ENCODE data around the gene NYNRIN. TPM values are rescaled to one million over a fixed set of nuclear protein-coding genes. Genes with fewer than 3 reads are reported as not detected.

Gene NYNRIN
- total RNA-seq, 1 experiment from 2014 or later, result 0.31 TPM

DNA sequence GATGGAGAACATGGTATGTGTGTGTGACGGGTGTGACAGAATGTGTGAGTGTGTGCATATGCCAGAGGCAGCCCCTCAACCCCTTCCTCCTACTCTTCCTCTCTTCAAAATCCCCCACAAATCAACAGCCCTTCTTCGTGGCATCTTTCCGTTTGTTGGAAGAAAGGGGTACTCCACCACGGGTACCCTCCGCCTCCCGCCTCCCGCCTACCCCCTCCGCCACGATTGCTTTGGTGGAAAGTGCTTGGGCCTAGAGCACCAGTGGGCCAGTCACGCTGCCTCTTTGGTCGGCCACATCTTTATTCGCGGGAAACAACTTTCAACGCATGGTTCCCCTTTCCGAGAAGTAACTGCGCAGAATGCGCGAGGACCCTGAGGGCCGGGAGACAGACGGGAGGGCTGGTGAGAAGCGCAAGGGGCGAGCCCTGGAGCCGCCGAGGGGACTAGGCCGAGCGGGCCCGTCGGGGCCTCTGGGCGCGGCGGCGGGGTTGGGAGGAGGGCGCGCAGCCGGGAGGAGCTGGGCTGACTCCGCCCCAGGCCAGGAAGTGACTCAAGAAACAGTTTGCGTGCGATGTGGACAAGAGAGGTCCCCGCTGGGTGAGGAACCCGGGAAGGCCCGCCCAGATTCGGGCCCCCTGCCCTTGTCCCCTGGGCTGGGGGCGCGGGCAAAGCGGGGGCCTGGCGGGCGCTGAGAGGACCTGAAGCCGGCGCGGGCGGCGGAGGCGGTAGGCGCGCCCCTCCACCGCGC is 30.8 kb downstream of the NYNRIN start, which contains the start of the genes CBLN3 and KHNYN:
Gene CBLN3 (minus strand): TSS at position 274 of the 748 bp plus-strand sequence. CDS start 614 bp downstream, outside the sequence.
Gene KHNYN (plus strand): TSS at position 560 of the 748 bp plus-strand sequence. CDS start 777 bp downstream, outside the sequence.
- peaks cover 8% of the 10 kb centered on the region for H3K4me1 ChIP-seq (ENCODE audit: control insufficient read depth, insufficient read depth, low read length)
- TF ChIP-seq, protein P1, sequence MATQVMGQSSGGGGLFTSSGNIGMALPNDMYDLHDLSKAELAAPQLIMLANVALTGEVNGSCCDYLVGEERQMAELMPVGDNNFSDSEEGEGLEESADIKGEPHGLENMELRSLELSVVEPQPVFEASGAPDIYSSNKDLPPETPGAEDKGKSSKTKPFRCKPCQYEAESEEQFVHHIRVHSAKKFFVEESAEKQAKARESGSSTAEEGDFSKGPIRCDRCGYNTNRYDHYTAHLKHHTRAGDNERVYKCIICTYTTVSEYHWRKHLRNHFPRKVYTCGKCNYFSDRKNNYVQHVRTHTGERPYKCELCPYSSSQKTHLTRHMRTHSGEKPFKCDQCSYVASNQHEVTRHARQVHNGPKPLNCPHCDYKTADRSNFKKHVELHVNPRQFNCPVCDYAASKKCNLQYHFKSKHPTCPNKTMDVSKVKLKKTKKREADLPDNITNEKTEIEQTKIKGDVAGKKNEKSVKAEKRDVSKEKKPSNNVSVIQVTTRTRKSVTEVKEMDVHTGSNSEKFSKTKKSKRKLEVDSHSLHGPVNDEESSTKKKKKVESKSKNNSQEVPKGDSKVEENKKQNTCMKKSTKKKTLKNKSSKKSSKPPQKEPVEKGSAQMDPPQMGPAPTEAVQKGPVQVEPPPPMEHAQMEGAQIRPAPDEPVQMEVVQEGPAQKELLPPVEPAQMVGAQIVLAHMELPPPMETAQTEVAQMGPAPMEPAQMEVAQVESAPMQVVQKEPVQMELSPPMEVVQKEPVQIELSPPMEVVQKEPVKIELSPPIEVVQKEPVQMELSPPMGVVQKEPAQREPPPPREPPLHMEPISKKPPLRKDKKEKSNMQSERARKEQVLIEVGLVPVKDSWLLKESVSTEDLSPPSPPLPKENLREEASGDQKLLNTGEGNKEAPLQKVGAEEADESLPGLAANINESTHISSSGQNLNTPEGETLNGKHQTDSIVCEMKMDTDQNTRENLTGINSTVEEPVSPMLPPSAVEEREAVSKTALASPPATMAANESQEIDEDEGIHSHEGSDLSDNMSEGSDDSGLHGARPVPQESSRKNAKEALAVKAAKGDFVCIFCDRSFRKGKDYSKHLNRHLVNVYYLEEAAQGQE (IDR thresholded peaks at IDR 0.05; ENCODE audit: insufficient read depth in 1 of 2, low read depth in 2 of 2, low read length in 1 of 2), result no peak
- TF ChIP-seq SIN3A (IDR thresholded peaks at IDR 0.05; ENCODE audit: borderline replicate concordance, insufficient read depth, low read depth, low read length) (0 out of 2 replicates have a peak, but pooled peaks have one; percentile 24), POLR2AphosphoS5 (IDR thresholded peaks at IDR 0.05; ENCODE audit: low read depth, low read length) (peak; percentile 78)
- no TSS peak for BruUV-seq (replicated peaks)
- no peaks in the 10 kb centered on the region for H3K27me3 ChIP-seq (ENCODE audit: control insufficient read depth, insufficient read depth, low read length)
- in situ Hi-C loops (cut with HindIII; ENCODE audit: low pct_unique_long_range_greater_than_20kb, low sequenced_read_pairs) (loop anchor here (10.0 kb wide), 1 partner anchor 95 kb away; the partner anchor contains the start of genes ADCY4 and RIPK3), intact Hi-C loops (cut with micrococcal nuclease; ENCODE audit: unreplicated experiment) (loop anchor here (2.0 kb wide), 1 partner anchor 97 kb away; no protein-coding TSS in a partner anchor)
- ChIA-PET POLR2A (no interaction called here), CTCF (interaction anchor here (2.9 kb wide), 1 partner anchor 64 kb away, joined by 46 read pairs; no protein-coding TSS in a partner anchor)
- peaks cover 6% of the 10 kb centered on the region for H3K36me3 ChIP-seq (ENCODE audit: control insufficient read depth, insufficient read depth, low read length)
- DNase-seq (ENCODE audit: low read depth, low spot score), result no peak
- ATAC-seq, result peak; percentile 91
- H3K27ac ChIP-seq (ENCODE audit: low read length), result peak within 1 kb of the TSS; percentile 91
- no peaks in the 10 kb centered on the region for H3K9me3 ChIP-seq (ENCODE audit: control insufficient read depth, insufficient read depth, low read depth, low read length)
- peak within 1 kb of the TSS; percentile 74 to 84 for H3K4me3 ChIP-seq (ENCODE audit: low read depth in 2 of 2, low read length in 2 of 2)

DNA sequence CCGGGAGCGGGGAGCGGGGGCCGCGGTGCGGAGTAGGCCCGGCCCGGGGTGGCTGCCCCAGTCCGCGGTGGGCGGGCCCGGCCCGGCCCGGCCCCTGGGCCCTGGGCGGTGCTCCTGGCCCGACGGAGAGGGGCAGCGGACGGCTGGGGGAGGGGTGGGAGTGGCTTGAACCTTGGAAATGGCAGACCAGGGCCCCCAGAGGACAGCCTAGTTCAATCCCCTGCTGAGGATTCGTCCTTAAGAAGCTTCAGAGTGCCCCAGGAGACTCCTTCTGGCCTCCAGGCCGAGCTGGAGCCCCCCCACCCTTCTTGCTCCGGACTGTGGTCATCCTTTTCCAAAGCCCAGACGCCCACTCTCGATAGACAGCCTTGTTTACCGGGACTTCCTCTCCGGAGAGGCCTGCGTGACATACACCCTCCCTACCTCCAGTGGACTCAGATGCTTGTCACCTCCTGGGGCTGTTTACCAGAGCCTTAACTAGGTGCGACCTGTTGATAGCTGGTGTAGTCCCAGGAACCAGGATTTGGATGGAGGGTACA is 31.4 kb downstream of the NYNRIN start:
- in situ Hi-C loops (cut with HindIII; ENCODE audit: low pct_unique_long_range_greater_than_20kb, low sequenced_read_pairs) (loop anchor here (10.0 kb wide), 1 partner anchor 95 kb away; the partner anchor contains the start of genes ADCY4 and RIPK3), intact Hi-C loops (cut with micrococcal nuclease; ENCODE audit: unreplicated experiment) (loop anchor here (2.0 kb wide), 1 partner anchor 97 kb away; no protein-coding TSS in a partner anchor)
- DNase-seq (ENCODE audit: low read depth, low spot score), result no peak
- Histone ChIP-seq H3K4me3 (ENCODE audit: low read depth in 2 of 2, low read length in 2 of 2) (peak overlapping the region; percentile 74 to 84), H3K9me3 (ENCODE audit: control insufficient read depth, insufficient read depth, low read depth, low read length) (no peaks in the 10 kb centered on the region), H3K36me3 (ENCODE audit: control insufficient read depth, insufficient read depth, low read length) (peaks cover 6% of the 10 kb centered on the region), H3K27ac (ENCODE audit: low read length) (peak overlapping the region; percentile 91), H3K4me1 (ENCODE audit: control insufficient read depth, insufficient read depth, low read length) (peaks cover 8% of the 10 kb centered on the region), H3K27me3 (ENCODE audit: control insufficient read depth, insufficient read depth, low read length) (no peaks in the 10 kb centered on the region)
- ChIA-PET CTCF (interaction anchor here (2.9 to 3.0 kb wide), 2 partner anchors 64 to 97 kb away, joined by 28 to 46 read pairs; no protein-coding TSS in a partner anchor), POLR2A (interaction anchor here (0.6 to 0.9 kb wide), 3 partner anchors 12 to 104 kb away, joined by 3 to 20 read pairs (median 3); no protein-coding TSS in a partner anchor)
- ATAC-seq, result peak; percentile 91
- no peak for TF ChIP-seq TCF7L2 (IDR thresholded peaks at IDR 0.05; ENCODE audit: low read depth, low read length)
- BruUV-seq (replicated peaks), result no TSS peak
